ENCODE results near the gene CILP.
"Not testable (repeated sequence)": the region's sequence is repeated elsewhere in the genome, so short reads cannot be mapped to it uniquely, and the experiment has no call there.

The CILP gene

GRCh38 chr15:65210770-65211481 is at the start of gene CILP:
Gene CILP, minus strand, starts transcription at chr15:65211473. Its CDS starts 1,718 bp downstream, at chr15:65209755.
- peak; percentile 49 for DNase-seq

- DNase-seq: no peak
These were observed 49.7 kb upstream of the CILP start for GRCh38 chr15:65260968-65261367.

- DNase-seq: no peak
These were observed 48.1 kb upstream of the CILP start for GRCh38 chr15:65259367-65259797.

- no peak for DNase-seq
These were observed 47.3 kb upstream of the CILP start for GRCh38 chr15:65258375-65259262.

- no peak for DNase-seq
These were observed 44.3 kb upstream of the CILP start for GRCh38 chr15:65255486-65256140.

GRCh38 chr15:65254758-65255157 is 43.5 kb upstream of the CILP start:
- DNase-seq: no peak

GRCh38 chr15:65254356-65254755 is 43.1 kb upstream of the CILP start:
- peak; percentile 66 for DNase-seq

GRCh38 chr15:65249641-65250040 is 38.4 kb upstream of the CILP start:
- DNase-seq: no peak

- DNase-seq: peak; percentile 61
These were observed 37.4 kb upstream of the CILP start for GRCh38 chr15:65248511-65249255.

GRCh38 chr15:65246939-65247338 is 35.7 kb upstream of the CILP start:
- DNase-seq: no peak

GRCh38 chr15:65246026-65246714 is 34.9 kb upstream of the CILP start:
- no peak for DNase-seq

GRCh38 chr15:65245096-65245856 is 34.0 kb upstream of the CILP start:
- peak; percentile 73 for DNase-seq

GRCh38 chr15:65244638-65245037 is 33.4 kb upstream of the CILP start:
- no peak for DNase-seq

- not testable (repeated sequence) for DNase-seq
These were observed 25.2 kb upstream of the CILP start for GRCh38 chr15:65236443-65236842.

- DNase-seq: no peak
These were observed 22.4 kb upstream of the CILP start for GRCh38 chr15:65233696-65234095.

- no peak for DNase-seq
These were observed 21.2 kb upstream of the CILP start for GRCh38 chr15:65232520-65232919.

- no peak for DNase-seq
These were observed 20.0 kb upstream of the CILP start for GRCh38 chr15:65231306-65231705.

- not testable (repeated sequence) for DNase-seq
These were observed 15.6 kb upstream of the CILP start for GRCh38 chr15:65226901-65227300.

GRCh38 chr15:65226221-65226620 is 14.9 kb upstream of the CILP start:
- DNase-seq: no peak

- no peak for DNase-seq
These were observed 12.7 kb upstream of the CILP start for GRCh38 chr15:65223996-65224395.

GRCh38 chr15:65222891-65223290 is 11.6 kb upstream of the CILP start:
- DNase-seq: no peak

All from left hindlimb (tissue), 1 donor.